HG02970 (cell line): Measurements from ENCODE around the gene TXK.

Experiments used
- ATAC-seq: cut with Tn5 transposase; IDR thresholded peaks from one replicate; pipeline ENCODE4 v1.9.1; 2021; ENCODE audit warnings: mild to moderate bottlenecking, moderate library complexity, moderate number of reproducible peaks; ENCODE audit not compliant: unreplicated experiment, low FRiP score

TXK gene

GRCh38 chr4:48028696-48029095 lies 105.4 kb downstream of the TXK start:
- no peak for ATAC-seq

GRCh38 chr4:48027653-48028052 lies 106.4 kb downstream of the TXK start:
- no peak for ATAC-seq

GRCh38 chr4:48025005-48025404 lies 109.0 kb downstream of the TXK start:
- ATAC-seq: no peak

GRCh38 chr4:48024522-48024921 lies 109.5 kb downstream of the TXK start:
- no peak for ATAC-seq

GRCh38 chr4:48022192-48022799 lies 111.8 kb downstream of the TXK start:
- no peak for ATAC-seq

GRCh38 chr4:48021100-48021499 lies 113.0 kb downstream of the TXK start:
- ATAC-seq: no peak

- ATAC-seq: no peak
Observed at GRCh38 chr4:48018112-48018511, 115.9 kb downstream of the TXK start.

- ATAC-seq: peak; percentile 20
Observed at GRCh38 chr4:48017108-48017571, 116.9 kb downstream of the TXK start.
